Measurements from ENCODE around the gene EDIL3. TPM values are rescaled to one million over a fixed set of nuclear protein-coding genes. Genes with fewer than 3 reads are reported as not detected.

The EDIL3 gene
- total RNA-seq, 2 donors from 2014 or later, result 2.2 to 17.5 TPM

DNA sequence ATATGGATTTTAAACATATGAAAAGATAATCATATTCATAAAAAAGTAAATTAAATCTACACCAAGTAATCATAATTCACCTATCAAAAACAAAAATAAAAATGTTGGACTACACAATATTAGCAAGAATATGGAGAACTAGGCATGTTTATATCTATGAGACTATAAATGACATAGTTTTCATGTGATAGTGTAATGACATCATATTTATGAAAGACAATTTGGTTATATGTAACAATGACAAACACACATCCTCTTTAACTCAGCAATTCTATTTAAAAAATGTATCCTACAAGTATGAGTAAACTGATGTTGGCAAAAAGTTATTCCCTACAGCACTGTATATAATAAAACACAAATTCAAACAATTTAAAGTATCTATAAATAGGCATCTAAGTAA, 312.3 kb downstream of the EDIL3 start:
- H3K4me3 Mint-ChIP-seq, result no peak overlapping the region
- no peaks in the 10 kb centered on the region for H3K27me3 Mint-ChIP-seq (ENCODE audit: insufficient read depth)

DNA sequence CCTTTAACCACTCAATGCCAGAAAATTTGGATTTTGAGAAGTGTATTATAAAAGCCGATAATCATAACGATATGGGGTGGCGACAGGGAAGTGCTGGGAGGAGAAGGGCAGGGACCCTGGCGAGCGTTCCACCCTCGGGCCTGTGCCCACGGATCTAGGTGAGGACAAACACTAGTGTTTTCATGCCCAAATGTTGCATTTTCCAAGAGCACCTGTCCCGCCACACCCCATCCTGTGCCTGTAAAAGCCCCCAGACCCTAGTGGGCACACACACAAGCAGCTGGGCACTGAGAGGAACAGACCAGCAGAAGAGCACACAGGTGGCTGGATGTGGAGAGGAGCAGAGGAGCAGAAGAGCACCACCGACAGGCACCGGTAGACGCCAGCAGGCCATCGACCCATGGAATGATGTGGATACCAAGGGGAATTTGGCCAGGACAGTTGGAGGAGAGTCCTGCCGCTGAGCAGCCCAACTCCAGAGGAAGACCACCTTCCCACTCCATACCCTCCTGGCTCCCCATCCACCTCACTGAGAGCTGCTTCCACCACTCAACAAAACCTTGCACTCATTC, 315.0 kb downstream of the EDIL3 start:
- no peak overlapping the region for H3K27ac Mint-ChIP-seq
- TF ChIP-seq, protein P1, sequence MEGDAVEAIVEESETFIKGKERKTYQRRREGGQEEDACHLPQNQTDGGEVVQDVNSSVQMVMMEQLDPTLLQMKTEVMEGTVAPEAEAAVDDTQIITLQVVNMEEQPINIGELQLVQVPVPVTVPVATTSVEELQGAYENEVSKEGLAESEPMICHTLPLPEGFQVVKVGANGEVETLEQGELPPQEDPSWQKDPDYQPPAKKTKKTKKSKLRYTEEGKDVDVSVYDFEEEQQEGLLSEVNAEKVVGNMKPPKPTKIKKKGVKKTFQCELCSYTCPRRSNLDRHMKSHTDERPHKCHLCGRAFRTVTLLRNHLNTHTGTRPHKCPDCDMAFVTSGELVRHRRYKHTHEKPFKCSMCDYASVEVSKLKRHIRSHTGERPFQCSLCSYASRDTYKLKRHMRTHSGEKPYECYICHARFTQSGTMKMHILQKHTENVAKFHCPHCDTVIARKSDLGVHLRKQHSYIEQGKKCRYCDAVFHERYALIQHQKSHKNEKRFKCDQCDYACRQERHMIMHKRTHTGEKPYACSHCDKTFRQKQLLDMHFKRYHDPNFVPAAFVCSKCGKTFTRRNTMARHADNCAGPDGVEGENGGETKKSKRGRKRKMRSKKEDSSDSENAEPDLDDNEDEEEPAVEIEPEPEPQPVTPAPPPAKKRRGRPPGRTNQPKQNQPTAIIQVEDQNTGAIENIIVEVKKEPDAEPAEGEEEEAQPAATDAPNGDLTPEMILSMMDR (conservative IDR thresholded peaks at IDR 0.05), result no peak
- Histone ChIP-seq H3K27ac (ENCODE audit: low read depth, low read length) (no peak overlapping the region), H3K4me1 (ENCODE audit: control insufficient read depth, insufficient read depth, low read length) (no peaks in the 10 kb centered on the region), H3K4me3 (ENCODE audit: low read length) (no peak overlapping the region), H3K9me3 (ENCODE audit: control insufficient read depth, low read length) (no peaks in the 10 kb centered on the region), H3K9ac (ENCODE audit: extremely low read depth, low read length, poor library complexity, severe bottlenecking) (no peak overlapping the region), H3K36me3 (ENCODE audit: control insufficient read depth, insufficient read depth, low read length) (no peaks in the 10 kb centered on the region), H3K27me3 (ENCODE audit: control insufficient read depth, insufficient read depth, low read length, poor library complexity, severe bottlenecking) (no peaks in the 10 kb centered on the region)
- H3K36me3 Mint-ChIP-seq (ENCODE audit: low read depth), result no peaks in the 10 kb centered on the region
- H3K4me3 Mint-ChIP-seq, result no peak overlapping the region
- DNase-seq, result no peak
- H3K4me1 Mint-ChIP-seq, result no peaks in the 10 kb centered on the region
- WGBS, 2 experiments (ENCODE audit: insufficient coverage in 1 of 2, insufficient read length in 1 of 2), result 94 to 100% methylated on average over 6 to 13 of the region's 13 CpGs
- H3K27me3 Mint-ChIP-seq (ENCODE audit: insufficient read depth), result no peaks in the 10 kb centered on the region
- H3K9me3 Mint-ChIP-seq, result peaks cover 5% of the 10 kb centered on the region

More for the DNA sequence above, 312.3 kb downstream of the EDIL3 start:
- Histone ChIP-seq H3K27me3 (ENCODE audit: control insufficient read depth, insufficient read depth, low read length, poor library complexity, severe bottlenecking) (no peaks in the 10 kb centered on the region), H3K4me3 (ENCODE audit: low read length) (no peak overlapping the region), H3K9ac (ENCODE audit: extremely low read depth, low read length, poor library complexity, severe bottlenecking) (no peak overlapping the region), H3K27ac (ENCODE audit: low read depth, low read length) (no peak overlapping the region), H3K4me1 (ENCODE audit: control insufficient read depth, insufficient read depth, low read length) (no peaks in the 10 kb centered on the region), H3K36me3 (ENCODE audit: control insufficient read depth, insufficient read depth, low read length) (no peaks in the 10 kb centered on the region), H3K9me3 (ENCODE audit: control insufficient read depth, low read length) (no peaks in the 10 kb centered on the region)
- TF ChIP-seq, protein P1 (conservative IDR thresholded peaks at IDR 0.05), result no peak
- Mint-ChIP-seq H3K27ac (no peak overlapping the region), H3K9me3 (peaks cover 7% of the 10 kb centered on the region), H3K4me1 (no peaks in the 10 kb centered on the region), H3K36me3 (ENCODE audit: low read depth) (no peaks in the 10 kb centered on the region)
- DNase-seq, result no peak

DNA sequence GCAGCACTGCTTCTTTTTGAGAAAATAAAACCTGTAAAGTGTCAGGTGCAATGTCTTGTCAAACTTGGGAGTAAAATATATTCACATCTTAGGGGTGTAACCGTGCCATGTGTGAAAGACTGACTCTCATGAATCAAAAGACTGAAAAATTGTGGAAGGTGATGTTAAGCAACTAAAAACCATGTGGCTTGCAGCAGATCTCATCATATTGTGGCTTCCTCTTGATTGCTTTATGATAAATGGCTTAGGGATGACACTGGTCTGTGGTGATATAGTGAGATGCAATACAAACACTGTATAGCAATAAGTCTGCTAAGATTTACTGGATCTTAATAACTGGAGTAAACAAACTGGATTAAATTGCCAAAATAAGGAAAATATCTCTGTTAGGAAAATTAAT, 321.6 kb downstream of the EDIL3 start:
- no peaks in the 10 kb centered on the region for H3K27me3 Mint-ChIP-seq (ENCODE audit: insufficient read depth)
- DNase-seq, result no peak
- H3K4me1 Mint-ChIP-seq, result no peaks in the 10 kb centered on the region
- TF ChIP-seq, protein P1 (conservative IDR thresholded peaks at IDR 0.05), result no peak
- H3K9me3 Mint-ChIP-seq, result no peaks in the 10 kb centered on the region
- 71 to 86% methylated on average over 1 of the region's 1 CpG for WGBS, 2 experiments (ENCODE audit: insufficient coverage in 1 of 2, insufficient read length in 1 of 2)
- H3K9me3 ChIP-seq (ENCODE audit: control insufficient read depth, low read length), result no peaks in the 10 kb centered on the region
- H3K36me3 ChIP-seq (ENCODE audit: control insufficient read depth, insufficient read depth, low read length), result no peaks in the 10 kb centered on the region
- H3K4me3 Mint-ChIP-seq, result no peak overlapping the region
- H3K36me3 Mint-ChIP-seq (ENCODE audit: low read depth), result no peaks in the 10 kb centered on the region
- no peaks in the 10 kb centered on the region for H3K4me1 ChIP-seq (ENCODE audit: control insufficient read depth, insufficient read depth, low read length)
- H3K27ac ChIP-seq (ENCODE audit: low read depth, low read length), result no peak overlapping the region
- H3K27me3 ChIP-seq (ENCODE audit: control insufficient read depth, insufficient read depth, low read length, poor library complexity, severe bottlenecking), result no peaks in the 10 kb centered on the region
- no peak overlapping the region for H3K4me3 ChIP-seq (ENCODE audit: low read length)
- no peak overlapping the region for H3K27ac Mint-ChIP-seq
- no peak overlapping the region for H3K9ac ChIP-seq (ENCODE audit: extremely low read depth, low read length, poor library complexity, severe bottlenecking)

Measured in endodermal cell (in vitro differentiated cells).